Measurements from ENCODE around the gene TMPRSS6. TPM values are rescaled to one million over a fixed set of nuclear protein-coding genes. Genes with fewer than 3 reads are reported as not detected.

TMPRSS6 gene
- total and polyA plus RNA-seq, 9 donors: 0.04 to 2.4 (median 0.33) TPM; not detected in 6

- H3K9me3 ChIP-seq: no peaks in the 10 kb centered on the region
- H3K4me1 ChIP-seq (ENCODE audit: insufficient read depth): no peaks in the 10 kb centered on the region
- 10 to 20% (median 12%) methylated on average over 9 to 11 of the region's 11 CpGs for WGBS, 3 donors
- no peak for DNase-seq
- H3K4me3 ChIP-seq: no peak overlapping the region
- H3K27me3 ChIP-seq: no peaks in the 10 kb centered on the region
- intact Hi-C loops (cut with DNase I): no loop called here
- H3K36me3 ChIP-seq: no peaks in the 10 kb centered on the region
- H3K27ac ChIP-seq: no peak overlapping the region
- TF ChIP-seq CTCF (IDR thresholded peaks at IDR 0.05) (no peak), EP300 (IDR thresholded peaks at IDR 0.05) (no peak), POLR2A (IDR thresholded peaks at IDR 0.05) (no peak)
Measured at GRCh38 chr22:37069319-37069718, 40.2 kb downstream of the TMPRSS6 start.

DNA sequence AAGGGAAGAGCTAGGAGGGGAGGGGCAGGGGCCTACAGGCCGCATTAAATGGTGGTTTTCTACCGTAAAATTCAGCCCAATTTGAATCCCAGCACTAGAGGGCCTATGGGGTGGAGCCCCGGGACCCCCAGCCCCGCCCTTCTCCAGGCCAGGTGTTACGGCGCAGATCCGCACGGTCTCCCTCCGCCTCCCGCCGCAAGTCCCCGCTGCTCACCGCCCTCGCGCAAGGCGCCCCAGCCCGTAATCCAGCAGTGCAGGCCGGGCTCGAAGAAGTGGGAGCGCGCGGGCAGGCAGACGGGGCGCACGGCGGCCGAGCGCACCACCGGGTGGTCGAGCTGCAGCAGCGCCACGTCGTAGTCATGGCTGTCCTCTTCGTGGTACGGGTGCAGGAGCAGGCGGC, 40.7 kb downstream of the TMPRSS6 start:
- intact Hi-C loops (cut with DNase I): no loop called here
- Histone ChIP-seq H3K4me1 (ENCODE audit: insufficient read depth) (no peaks in the 10 kb centered on the region), H3K27me3 (no peaks in the 10 kb centered on the region), H3K9me3 (no peaks in the 10 kb centered on the region), H3K4me3 (no peak overlapping the region), H3K27ac (no peak overlapping the region), H3K36me3 (no peaks in the 10 kb centered on the region)
- no peak for TF ChIP-seq CTCF (IDR thresholded peaks at IDR 0.05)
- 1 to 3% (median 2%) methylated on average over 34 to 36 of the region's 36 CpGs for WGBS, 3 donors
- no peak for DNase-seq

- Histone ChIP-seq H3K36me3 (no peaks in the 10 kb centered on the region), H3K9me3 (no peaks in the 10 kb centered on the region), H3K27ac (no peak overlapping the region), H3K4me3 (no peak overlapping the region), H3K27me3 (no peaks in the 10 kb centered on the region), H3K4me1 (ENCODE audit: insufficient read depth) (no peaks in the 10 kb centered on the region)
- TF ChIP-seq EP300 (IDR thresholded peaks at IDR 0.05) (no peak), POLR2A (IDR thresholded peaks at IDR 0.05) (no peak), CTCF (IDR thresholded peaks at IDR 0.05) (no peak)
- intact Hi-C loops (cut with DNase I): no loop called here
- DNase-seq: no peak
- 62 to 75% (median 67%) methylated on average over 10 of the region's 10 CpGs for WGBS, 3 donors
Measured at GRCh38 chr22:37067428-37067827, 42.1 kb downstream of the TMPRSS6 start.

GRCh38 chr22:37065961-37066360, 43.6 kb downstream of the TMPRSS6 start:
- intact Hi-C loops (cut with DNase I): no loop called here
- Histone ChIP-seq H3K27me3 (no peaks in the 10 kb centered on the region), H3K4me3 (no peak overlapping the region), H3K36me3 (no peaks in the 10 kb centered on the region), H3K27ac (no peak overlapping the region), H3K9me3 (no peaks in the 10 kb centered on the region), H3K4me1 (ENCODE audit: insufficient read depth) (peaks cover 8% of the 10 kb centered on the region)
- no peak for TF ChIP-seq POLR2A (IDR thresholded peaks at IDR 0.05)
- no peak for TF ChIP-seq CTCF (IDR thresholded peaks at IDR 0.05)
- no peak for TF ChIP-seq EP300 (IDR thresholded peaks at IDR 0.05)
- DNase-seq: no peak
- 74 to 82% (median 80%) methylated on average over 8 to 9 of the region's 9 CpGs for WGBS, 3 donors

DNA sequence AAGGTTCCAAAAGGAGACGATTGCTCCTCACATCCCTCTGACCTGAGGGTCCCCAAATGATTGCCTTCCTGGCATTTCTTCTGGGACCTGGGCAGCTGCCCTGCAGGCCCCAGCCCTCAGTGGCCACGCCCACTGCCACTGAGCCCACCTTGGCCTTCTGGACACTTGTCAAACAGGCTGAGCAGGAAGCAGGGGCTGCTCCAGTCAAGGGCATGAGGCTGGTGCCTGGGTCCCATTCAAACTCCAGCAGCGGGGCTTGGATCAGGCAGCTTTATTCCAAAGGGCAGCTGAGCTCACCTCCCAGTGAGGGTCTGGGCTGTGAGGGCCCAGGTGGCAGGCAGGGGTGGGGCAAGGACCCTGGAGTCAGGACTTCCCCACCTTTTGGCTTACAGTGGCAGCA, 44.3 kb downstream of the TMPRSS6 start:
- 70 to 90% (median 82%) methylated on average over 2 to 3 of the region's 3 CpGs for whole genome bisulfite sequencing, 3 donors
- TF ChIP-seq EP300 (IDR thresholded peaks at IDR 0.05) (no peak), POLR2A (IDR thresholded peaks at IDR 0.05) (no peak), CTCF (IDR thresholded peaks at IDR 0.05) (no peak)
- Histone ChIP-seq H3K27me3 (no peaks in the 10 kb centered on the region), H3K4me1 (ENCODE audit: insufficient read depth) (peaks cover 8% of the 10 kb centered on the region), H3K9me3 (no peaks in the 10 kb centered on the region), H3K4me3 (no peak overlapping the region), H3K36me3 (no peaks in the 10 kb centered on the region), H3K27ac (no peak overlapping the region)
- no peak for DNase-seq
- intact Hi-C loops (cut with DNase I): no loop called here
